OCI-LY1 (cell line): ENCODE data around the gene SASH3.

Experiments
- EZH2 ChIP-seq: fragments of 200-600 bp; sonication (generic), shearing (Covaris generic); IDR thresholded peaks from 2 replicates; pipeline ENCODE4 v1.8.0; 2017; ENCODE audit warnings: borderline replicate concordance, mixed run types, mild to moderate bottlenecking, antibody characterized with exemption, low read length, moderate library complexity, mixed read lengths
- TF ChIP-seq, protein P1 (sequence below): fragments of 200-600 bp; sonication (generic), shearing (Covaris generic); IDR thresholded peaks from 2 replicates; pipeline ENCODE4 v1.5.1; 2017; ENCODE audit warnings: mild to moderate bottlenecking, antibody characterized with exemption, low read length, moderate library complexity, mixed read lengths

DNA sequence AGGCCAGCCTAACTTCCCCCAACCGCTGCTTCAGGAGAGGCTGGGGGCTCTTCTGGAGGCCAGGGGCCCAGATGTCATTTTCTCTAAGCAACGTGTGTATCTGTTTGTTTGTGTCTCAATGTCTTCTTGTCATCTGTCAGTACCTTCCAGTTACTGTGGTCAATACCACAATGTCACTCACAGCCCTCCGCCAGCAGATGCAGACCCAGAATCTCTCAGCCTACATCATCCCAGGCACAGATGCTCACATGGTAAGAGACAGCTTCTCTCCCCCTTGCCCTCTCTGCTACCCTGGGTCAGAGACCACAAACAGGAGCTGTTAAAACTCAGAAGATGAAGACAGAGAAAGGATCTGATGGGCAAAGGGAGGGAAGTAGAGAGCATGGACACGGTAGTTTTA, 35.9 kb upstream of the SASH3 start:
- TF ChIP-seq, protein P1, sequence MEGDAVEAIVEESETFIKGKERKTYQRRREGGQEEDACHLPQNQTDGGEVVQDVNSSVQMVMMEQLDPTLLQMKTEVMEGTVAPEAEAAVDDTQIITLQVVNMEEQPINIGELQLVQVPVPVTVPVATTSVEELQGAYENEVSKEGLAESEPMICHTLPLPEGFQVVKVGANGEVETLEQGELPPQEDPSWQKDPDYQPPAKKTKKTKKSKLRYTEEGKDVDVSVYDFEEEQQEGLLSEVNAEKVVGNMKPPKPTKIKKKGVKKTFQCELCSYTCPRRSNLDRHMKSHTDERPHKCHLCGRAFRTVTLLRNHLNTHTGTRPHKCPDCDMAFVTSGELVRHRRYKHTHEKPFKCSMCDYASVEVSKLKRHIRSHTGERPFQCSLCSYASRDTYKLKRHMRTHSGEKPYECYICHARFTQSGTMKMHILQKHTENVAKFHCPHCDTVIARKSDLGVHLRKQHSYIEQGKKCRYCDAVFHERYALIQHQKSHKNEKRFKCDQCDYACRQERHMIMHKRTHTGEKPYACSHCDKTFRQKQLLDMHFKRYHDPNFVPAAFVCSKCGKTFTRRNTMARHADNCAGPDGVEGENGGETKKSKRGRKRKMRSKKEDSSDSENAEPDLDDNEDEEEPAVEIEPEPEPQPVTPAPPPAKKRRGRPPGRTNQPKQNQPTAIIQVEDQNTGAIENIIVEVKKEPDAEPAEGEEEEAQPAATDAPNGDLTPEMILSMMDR, result no peak
- no peak for TF ChIP-seq EZH2
